K562 (cell line): ENCODE results near the gene GRB2. TPM values are rescaled to one million over a fixed set of nuclear protein-coding genes. Genes with fewer than 3 reads are reported as not detected.

Experiments used
- ATAC-seq: fragments of 200-7000 bp; cut with Tn5 transposase; 3 replicates; pipeline ENCODE4 v1.9.1; 2020; ENCODE audit warnings: moderate library complexity
- BruUV-seq: library from RNA; stranded (reverse); fragments of 400-500 nt; replicated peaks from 2 replicates; lab custom pipeline; 2021; lab: Mats Ljungman, UMichigan
- CTCF ChIA-PET: fragments of 300-600 bp; formaldehyde crosslinking; extraction: SDS; loops from one replicate; lab custom pipeline; 2021; ENCODE audit warnings: low intra/inter-chr PET ratio; lab: Yijun Ruan, JAX
- POLR2A ChIA-PET: fragments of 300-600, 350-650 bp; sonication (Branson Sonifier 250); formaldehyde crosslinking; extraction: SDS; loops from one replicate; lab custom pipeline; 2021; ENCODE audit warnings: antibody characterized with exemption, inconsistent platforms; lab: Yijun Ruan, JAX
- DNase-seq, 4 experiments: peaks; one replicate each; pipeline versions ENCODE4 v3.0.0 to v3.0.0-alpha.2; 2011 to 2018; ENCODE audit warnings: low spot score in 3 of 4, mixed read lengths in 3 of 4; ENCODE audit errors: extremely low read depth in 1 of 4
- FAIRE-seq: peaks from 2 replicates; lab custom pipeline; 2011; peaks lifted over from hg19 to GRCh38; lab: Jason Lieb, UNC
- H2AFZ ChIP-seq: 2 replicates; pipeline ENCODE4 v1.6.0; 2011; ENCODE audit warnings: low read depth, low read length, control low read depth, inconsistent platforms
- H3K27ac ChIP-seq: fragments of 200-600 bp; 3 replicates; pipeline ENCODE4 v1.8.0; 2011; ENCODE audit warnings: low read depth, mild to moderate bottlenecking, control low read depth, inconsistent platforms, low read length, moderate library complexity, mixed read lengths; ENCODE audit errors: extremely low read depth
- H3K27me3 ChIP-seq, 2 experiments: fragments of 300-600 bp in 1 of 2; 2 replicates in 1 of 2; 3 replicates in 1 of 2; pipeline versions ENCODE4 v1.6.0 to v1.8.0; 2011; ENCODE audit warnings: inconsistent platforms in 2 of 2, low read length in 2 of 2, mild to moderate bottlenecking in 1 of 2, mixed read lengths in 1 of 2, moderate library complexity in 1 of 2; ENCODE audit not compliant: control insufficient read depth in 2 of 2, insufficient read depth in 2 of 2
- H3K36me3 ChIP-seq: fragments of 300-600 bp; 3 replicates; pipeline ENCODE4 v1.8.0; 2011; ENCODE audit warnings: mild to moderate bottlenecking, low read length, inconsistent platforms; ENCODE audit not compliant: control insufficient read depth, insufficient read depth
- H3K4me1 ChIP-seq, 2 experiments: fragments of 200-600 bp in 1 of 2; replicated peaks in 1 of 2; 2 replicates in 1 of 2; 3 replicates in 1 of 2; pipeline versions ENCODE4 v1.5.1 to v1.8.0; 2011; ENCODE audit warnings: inconsistent platforms in 2 of 2, low read length in 2 of 2, mild to moderate bottlenecking in 1 of 2, mixed read lengths in 1 of 2, moderate library complexity in 1 of 2; ENCODE audit not compliant: control insufficient read depth in 2 of 2, insufficient read depth in 2 of 2
- H3K4me2 ChIP-seq: 2 replicates; pipeline ENCODE4 v1.6.1; 2011; ENCODE audit warnings: low read length, control low read depth, inconsistent platforms, mixed read lengths; ENCODE audit not compliant: insufficient read depth
- H3K4me3 ChIP-seq: fragments of 200-600 bp; sonication (generic), shearing (Covaris generic); 2 replicates; pipeline ENCODE4 v1.5.1; 2016; ENCODE audit warnings: control low read depth, inconsistent platforms
- H3K79me2 ChIP-seq: fragments of 200-600 bp; 3 replicates; pipeline ENCODE4 v1.8.0; 2011; ENCODE audit warnings: low read length, inconsistent platforms; ENCODE audit not compliant: control insufficient read depth, insufficient read depth
- H3K9ac ChIP-seq, 2 experiments: 2 replicates each; pipeline versions ENCODE4 v1.6.0 to v1.6.1; 2011; ENCODE audit warnings: low read depth in 2 of 2, low read length in 2 of 2, control low read depth in 1 of 2, inconsistent platforms in 1 of 2, mild to moderate bottlenecking in 1 of 2, mixed read lengths in 1 of 2; ENCODE audit not compliant: insufficient read depth in 1 of 2
- H3K9me1 ChIP-seq: one replicate; pipeline ENCODE4 v1.6.0; 2011; ENCODE audit warnings: inconsistent platforms, mild to moderate bottlenecking, low read length, moderate library complexity; ENCODE audit not compliant: control insufficient read depth, insufficient read depth
- H3K9me3 ChIP-seq: replicated peaks from 2 replicates; pipeline ENCODE4 v1.5.1; 2011; ENCODE audit warnings: low read depth, low read length, inconsistent platforms; ENCODE audit not compliant: control insufficient read depth, insufficient read depth
- H4K20me1 ChIP-seq: replicated peaks from 2 replicates; pipeline ENCODE4 v1.6.1; 2011; ENCODE audit warnings: low read length, inconsistent platforms, mixed read lengths; ENCODE audit not compliant: control insufficient read depth, insufficient read depth
- ZKSCAN3 ChIP-seq: fragments of 250-450 bp; sonication (Bioruptor Pico); IDR thresholded peaks from 2 replicates; pipeline ENCODE4 v1.4.0; 2020
- ZNF224 ChIP-seq: sonication (generic); formaldehyde crosslinking; IDR thresholded peaks from 2 replicates; pipeline ENCODE4 v1.8.0; 2022; ENCODE audit warnings: mild to moderate bottlenecking, missing genetic modification reagents
- ZNF316 ChIP-seq: fragments of 450-650 bp; IDR thresholded peaks from 2 replicates; pipeline ENCODE4 v1.6.1; 2016
- WGBS: fragments of 100-300 bp; shearing (Covaris generic); methylation state at CpG from one replicate; pipeline ENCODE4 v1.1.6; 2016; ENCODE audit warnings: low coverage, mixed read lengths; ENCODE audit not compliant: insufficient coverage; ENCODE audit errors: missing lambda C conversion rate; 5-methylcytosine and 5-hydroxymethylcytosine counted together
- in situ Hi-C: fragments of 300-500 bp; cut with MboI; formaldehyde crosslinking; loops from 4 replicates; pipeline ENCODE4 v1.15.0; 2018; ENCODE audit warnings: inconsistent platforms, mixed read lengths
- intact Hi-C: fragments of 100-400 bp; cut with micrococcal nuclease; formaldehyde crosslinking; loops from 2 replicates; pipeline ENCODE4 v1.14.2; 2022
- polyA plus RNA-seq, 8 experiments: library from polyadenylated mRNA; depleted of rRNA in 4 of 8; stranded (reverse) in 5 of 8; unstranded in 3 of 8; fragments of >200 nt; fragmentation: Nextera tagmentation in 2 of 8; fragmentation: Illumina TruSeq in 1 of 8; extraction: Ambion mirVana in 2 of 8; extraction: Trizol in 1 of 8; gene quantifications; 2 replicates each; pipeline versions ENCODE4 v1.2.1 to v1.2.3, GENCODE V29; 2011 to 2014; ENCODE audit warnings: inconsistent platforms in 1 of 8, missing spikeins in 1 of 8
- total RNA-seq, 7 experiments: library from RNA; depleted of rRNA in 6 of 7; stranded (reverse); fragments of >200 nt in 6 of 7; fragmentation: Illumina TruSeq in 2 of 7; extraction: Trizol in 2 of 7; gene quantifications; 2 replicates each; pipeline versions ENCODE4 v1.2.1 to v1.2.3, GENCODE V29; 2011 to 2021; ENCODE audit warnings: low replicate concordance in 1 of 7
- TF ChIP-seq, protein P1 (sequence below): fragments of 250-450 bp; sonication (Bioruptor Pico); IDR thresholded peaks from 2 replicates; pipeline ENCODE4 v1.5.0; 2021

GRB2 gene
- total and polyA plus RNA-seq, 9 of the 15 experiments (the other 6 are each of a cell fraction or from before 2014, with no cell fraction given): 57.2 to 136 (median 84.8) TPM

GRCh38 chr17:75417054-75417580, 11.6 kb upstream of the GRB2 start:
- WGBS: 10% methylated on average over 9 of the region's 9 CpGs
- DNase-seq: no peak
- Histone ChIP-seq H3K9me1 (no peaks in the 10 kb centered on the region), H3K4me3 (no peak overlapping the region), H3K36me3 (no peaks in the 10 kb centered on the region), H3K79me2 (no peaks in the 10 kb centered on the region), H3K9me3 (no peaks in the 10 kb centered on the region)
- TF ChIP-seq, protein P1, sequence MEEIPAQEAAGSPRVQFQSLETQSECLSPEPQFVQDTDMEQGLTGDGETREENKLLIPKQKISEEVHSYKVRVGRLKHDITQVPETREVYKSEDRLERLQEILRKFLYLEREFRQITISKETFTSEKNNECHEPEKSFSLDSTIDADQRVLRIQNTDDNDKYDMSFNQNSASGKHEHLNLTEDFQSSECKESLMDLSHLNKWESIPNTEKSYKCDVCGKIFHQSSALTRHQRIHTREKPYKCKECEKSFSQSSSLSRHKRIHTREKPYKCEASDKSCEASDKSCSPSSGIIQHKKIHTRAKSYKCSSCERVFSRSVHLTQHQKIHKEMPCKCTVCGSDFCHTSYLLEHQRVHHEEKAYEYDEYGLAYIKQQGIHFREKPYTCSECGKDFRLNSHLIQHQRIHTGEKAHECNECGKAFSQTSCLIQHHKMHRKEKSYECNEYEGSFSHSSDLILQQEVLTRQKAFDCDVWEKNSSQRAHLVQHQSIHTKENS (CRISPR knock-in tag): no peak
- no peak for TF ChIP-seq ZKSCAN3 (CRISPR knock-in tag)
- TF ChIP-seq ZNF224 (CRISPR knock-in tag): no peak
- TF ChIP-seq ZNF316: no peak
- TF ChIP-seq, all 486 proteins: peak for 0
- ATAC-seq: no peak
- H2AFZ ChIP-seq: no peak overlapping the region
- in situ Hi-C loops: loop anchor here (10.0 kb wide), 2 partner anchors 152 to 302 kb away; partner anchors contain the start of genes GGA3 and MRPS7
- H3K4me2 ChIP-seq: no peak overlapping the region
- no peak overlapping the region for H3K9ac ChIP-seq
- no peaks in the 10 kb centered on the region for H3K4me1 ChIP-seq
- no TSS peak for BruUV-seq
- no peak overlapping the region for H3K27ac ChIP-seq
- H3K27me3 ChIP-seq: peaks cover 0 to 9% of the 10 kb centered on the region in 2 experiments; a peak in 2 of 5 replicates
- intact Hi-C loops: no loop called here
- ChIA-PET POLR2A (interaction anchor here (0.5 to 0.9 kb wide), 5 partner anchors 17 to 183 kb away, joined by 3 read pairs; no protein-coding TSS in a partner anchor), CTCF (interaction anchor here (1.1 kb wide), 1 partner anchor 9 kb away, joined by 3 read pairs; no protein-coding TSS in a partner anchor)
- FAIRE-seq: no peak
- H4K20me1 ChIP-seq: no peaks in the 10 kb centered on the region
